Fibroblast of the aortic adventitia (primary cell): ENCODE data around the gene AMPH. TPM values are rescaled to one million over a fixed set of nuclear protein-coding genes. Genes with fewer than 3 reads are reported as not detected.
"Not testable (repeated sequence)": the region's sequence is repeated elsewhere in the genome, so short reads cannot be mapped to it uniquely, and the experiment has no call there.

Source experiments
- DNase-seq: peaks from one replicate; pipeline ENCODE4 v3.0.0-alpha.2; 2010; ENCODE audit warnings: low read depth
- H3K4me3 ChIP-seq: 2 replicates; pipeline ENCODE4 v1.5.1; 2011; ENCODE audit warnings: low read depth, mild to moderate bottlenecking, control low read depth, low read length, moderate library complexity
- total RNA-seq: library from RNA; depleted of rRNA; stranded (reverse); fragments of >200 nt; gene quantifications from 2 replicates; pipeline ENCODE4 v1.2.3, GENCODE V29; 2012; ENCODE audit warnings: low replicate concordance
- TF ChIP-seq, protein P1 (sequence below): IDR thresholded peaks from 2 replicates; pipeline ENCODE4 v1.5.1; 2011; ENCODE audit warnings: mild to moderate bottlenecking, low read length, control low read depth, inconsistent platforms; ENCODE audit not compliant: insufficient read depth

Gene AMPH
- total RNA-seq, 1 donor: 2.4 TPM

GRCh38 chr7:38396852-38397251 is 234.3 kb downstream of the AMPH start:
- TF ChIP-seq, protein P1, sequence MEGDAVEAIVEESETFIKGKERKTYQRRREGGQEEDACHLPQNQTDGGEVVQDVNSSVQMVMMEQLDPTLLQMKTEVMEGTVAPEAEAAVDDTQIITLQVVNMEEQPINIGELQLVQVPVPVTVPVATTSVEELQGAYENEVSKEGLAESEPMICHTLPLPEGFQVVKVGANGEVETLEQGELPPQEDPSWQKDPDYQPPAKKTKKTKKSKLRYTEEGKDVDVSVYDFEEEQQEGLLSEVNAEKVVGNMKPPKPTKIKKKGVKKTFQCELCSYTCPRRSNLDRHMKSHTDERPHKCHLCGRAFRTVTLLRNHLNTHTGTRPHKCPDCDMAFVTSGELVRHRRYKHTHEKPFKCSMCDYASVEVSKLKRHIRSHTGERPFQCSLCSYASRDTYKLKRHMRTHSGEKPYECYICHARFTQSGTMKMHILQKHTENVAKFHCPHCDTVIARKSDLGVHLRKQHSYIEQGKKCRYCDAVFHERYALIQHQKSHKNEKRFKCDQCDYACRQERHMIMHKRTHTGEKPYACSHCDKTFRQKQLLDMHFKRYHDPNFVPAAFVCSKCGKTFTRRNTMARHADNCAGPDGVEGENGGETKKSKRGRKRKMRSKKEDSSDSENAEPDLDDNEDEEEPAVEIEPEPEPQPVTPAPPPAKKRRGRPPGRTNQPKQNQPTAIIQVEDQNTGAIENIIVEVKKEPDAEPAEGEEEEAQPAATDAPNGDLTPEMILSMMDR: no peak
- no peak for DNase-seq
- H3K4me3 ChIP-seq: no peak overlapping the region

- DNase-seq, H3K4me3 ChIP-seq: not testable (repeated sequence)
These were observed 235.1 kb downstream of the AMPH start for GRCh38 chr7:38395921-38396552.

DNA sequence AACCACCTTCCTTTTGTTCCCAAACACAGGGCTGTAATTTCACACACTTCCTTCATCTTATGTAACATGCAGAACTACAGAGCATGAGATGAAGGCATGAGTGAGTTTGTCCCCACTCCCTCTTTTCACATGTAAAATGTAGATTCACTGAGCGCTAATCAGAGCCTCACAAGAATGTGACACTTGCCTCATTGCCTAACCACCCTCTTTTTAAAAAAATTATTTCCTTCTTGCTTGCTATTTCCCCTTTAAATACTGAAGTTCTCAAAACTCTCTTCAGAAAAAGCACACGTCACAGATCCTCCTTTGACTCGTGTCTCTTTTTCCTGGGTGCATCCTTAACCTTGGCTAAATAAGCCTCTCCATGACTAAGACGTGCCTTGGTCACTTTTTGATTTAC is 236.5 kb downstream of the AMPH start:
- H3K4me3 ChIP-seq: no peak overlapping the region
- DNase-seq: no peak

DNA sequence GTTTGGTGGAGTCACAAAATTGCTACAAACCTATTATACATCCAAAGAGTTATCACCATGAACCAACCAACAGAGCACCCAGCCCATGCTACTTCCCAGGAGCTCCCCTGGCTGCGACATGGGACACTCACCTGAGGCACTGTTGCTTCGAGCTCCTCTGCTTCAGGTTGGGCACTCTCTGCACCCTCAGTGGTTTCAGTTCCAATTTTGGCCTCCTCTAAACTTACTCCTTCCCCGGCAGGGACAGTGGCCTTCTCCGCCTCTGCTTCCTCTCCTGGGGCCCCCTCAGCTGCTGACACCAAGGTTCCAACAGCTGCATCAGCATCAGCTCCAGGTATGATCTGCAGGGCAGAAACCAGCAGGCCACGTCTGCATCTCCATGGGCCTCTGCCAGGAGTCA is 237.3 kb downstream of the AMPH start:
- DNase-seq: no peak
- TF ChIP-seq, protein P1: no peak
- no peak overlapping the region for H3K4me3 ChIP-seq

More for the DNA sequence above, 236.5 kb downstream of the AMPH start:
- TF ChIP-seq, protein P1: no peak

DNA sequence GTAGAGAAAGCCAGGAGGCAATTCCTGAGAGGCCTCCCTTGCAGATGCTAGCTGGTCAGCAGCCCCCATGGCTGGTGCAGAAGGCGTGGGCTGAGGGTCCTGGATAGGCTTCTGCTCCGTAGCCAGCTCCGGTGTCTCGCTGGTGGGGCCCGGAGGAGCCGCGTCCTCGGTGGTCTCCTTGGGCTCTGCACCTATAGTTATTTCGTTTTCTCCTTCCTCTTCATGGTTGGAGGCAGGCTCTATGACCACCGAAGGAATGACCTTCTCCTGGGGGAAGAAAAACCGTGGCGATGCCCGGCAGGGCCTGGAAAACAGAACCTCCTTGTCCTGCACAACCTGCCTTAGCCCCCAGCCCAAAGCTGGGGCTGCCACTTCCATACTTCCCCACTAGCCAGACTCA is 239.4 kb downstream of the AMPH start:
- TF ChIP-seq, protein P1: no peak
- no peak for DNase-seq
- H3K4me3 ChIP-seq: no peak overlapping the region

GRCh38 chr7:38385682-38386081 is 245.5 kb downstream of the AMPH start:
- no peak overlapping the region for H3K4me3 ChIP-seq
- no peak for DNase-seq
- TF ChIP-seq, protein P1: no peak

DNA sequence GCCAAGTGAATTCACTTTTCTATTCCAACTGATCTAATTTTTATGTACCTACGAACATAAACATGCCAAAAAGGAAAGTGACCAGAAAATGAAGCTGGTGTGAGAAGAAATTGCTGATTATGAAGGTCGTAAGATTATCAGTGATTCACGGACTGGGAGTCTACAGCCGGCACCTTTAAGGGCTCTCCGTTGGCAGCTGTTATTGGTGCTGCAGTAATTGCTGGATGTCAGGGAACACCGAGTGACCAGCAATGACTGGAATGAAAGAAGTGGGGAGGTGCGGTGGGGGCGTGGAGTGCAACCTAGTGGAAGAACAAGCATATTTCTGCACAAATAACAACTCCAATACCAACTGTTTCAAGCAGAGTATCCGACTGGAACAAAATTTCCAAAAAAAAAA is 247.9 kb downstream of the AMPH start:
- TF ChIP-seq, protein P1: no peak
- H3K4me3 ChIP-seq: no peak overlapping the region
- no peak for DNase-seq
